Pancreas (tissue), 10 donors: ENCODE data around the gene SYK. TPM values are rescaled to one million over a fixed set of nuclear protein-coding genes. Genes with fewer than 3 reads are reported as not detected.

Source experiments
- ATAC-seq, 4 donors: fragments of 200-7000 bp; cut with Tn5 transposase; one replicate each; pipeline versions ENCODE4 v1.8.0 to v1.9.1; 2020; ENCODE audit warnings: mild to moderate bottlenecking in 4 of 4, moderate library complexity in 4 of 4
- DNase-seq, 6 donors: peaks; one replicate each; pipeline ENCODE4 v3.0.0-alpha.2; 2020
- FAIRE-seq: peaks from 2 replicates; lab custom pipeline; 2012; peaks lifted over from hg19 to GRCh38; lab: Jason Lieb, UNC
- H3K27ac ChIP-seq, 4 donors: fragments of 200-600 bp; sonication (generic); 1 replicate in 3 of 4; 2 replicates in 1 of 4; pipeline versions ENCODE4 v1.5.0 to v1.8.0; 2020
- H3K27me3 ChIP-seq, 4 donors: fragments of 200-600 bp; one replicate each; pipeline ENCODE4 v1.8.0; 2021
- H3K36me3 ChIP-seq, 3 donors: fragments of 200-600 bp; sonication (generic) in 1 of 3; one replicate each; pipeline versions ENCODE4 v1.5.0 to v1.8.0; 2020 to 2021
- H3K4me1 ChIP-seq, 3 donors: fragments of 200-600 bp; one replicate each; pipeline ENCODE4 v1.8.0; 2021
- H3K4me3 ChIP-seq, 4 donors: fragments of 200-600 bp; sonication (generic) in 2 of 4; one replicate each; pipeline versions ENCODE4 v1.5.0 to v1.8.0; 2020 to 2021
- H3K9me3 ChIP-seq, 4 donors: fragments of 200-600 bp; one replicate each; pipeline ENCODE4 v1.8.0; 2021
- CTCF ChIP-seq, 4 donors: fragments of 200-600 bp; sonication (generic) in 3 of 4; IDR thresholded peaks; one replicate each; pipeline versions ENCODE4 v1.5.0 to v1.8.0; 2021; ENCODE audit warnings: antibody characterized with exemption in 4 of 4
- WGBS, 2 donors: extraction: QIAGEN DNeasy Blood & Tissue Kit; methylation state at CpG; one replicate each; pipeline ENCODE4 v1.1.7; 2013; 5-methylcytosine and 5-hydroxymethylcytosine counted together
- intact Hi-C, 3 donors: fragments of 100-400 bp; cut with DNase I; formaldehyde crosslinking; loops; one replicate each; pipeline versions ENCODE4 v1.11.1 to v1.14.2; 2022
- polyA plus RNA-seq, 2 donors: library from polyadenylated mRNA; stranded (reverse); fragments of 200-250 nt; gene quantifications; one replicate each; pipeline ENCODE4 v1.2.3, GENCODE V29; 2013
- total RNA-seq, 6 donors: library from RNA; stranded (reverse); fragmentation: NEBNext Ultra II Directional in 4 of 6; extraction: Animal tissue kit (Norgen Biotek cat#: 25700) in 4 of 6; gene quantifications; one replicate each; pipeline versions ENCODE4 v1.2.1 to v1.2.4, GENCODE V29; 2021 to 2023
- donor health status: healthy with polysubstance abuse.
- donor health status: DM: no; HTN: no; CAD: no; lungs with moderate emphysema.
- donor health status: DM: no; HTN: no; CAD: no.
- donor health status: control.
- donor health status: control.
- donor health status: Bipolar disorder and iron deficiency.
- donor health status: DM: yes; HTN: yes; CAD: no.
- donor health status: DM: no; HTN: no; CAD: no.
- donor health status: DM: no; HTN: no; CAD: no.
- donor health status: DM: yes; HTN: yes; CAD: no.

SYK gene
- total and polyA plus RNA-seq, 8 donors, result 5.5 to 41.1 (median 11.3) TPM

- Histone ChIP-seq H3K27ac (no peak overlapping the region), H3K9me3 (no peaks in the 10 kb centered on the region), H3K4me3 (no peak overlapping the region), H3K36me3 (no peaks in the 10 kb centered on the region), H3K4me1 (no peaks in the 10 kb centered on the region), H3K27me3 (no peaks in the 10 kb centered on the region)
- FAIRE-seq (no peak), DNase-seq (no peak), ATAC-seq (no peak)
- intact Hi-C loops, result no loop called here
- TF ChIP-seq CTCF (IDR thresholded peaks at IDR 0.05), result no peak
Observed at GRCh38 chr9:90869361-90869760, 67.7 kb downstream of the SYK start.

GRCh38 chr9:90870621-90871326 lies 69.2 kb downstream of the SYK start:
- Histone ChIP-seq H3K27me3 (no peaks in the 10 kb centered on the region), H3K4me1 (no peaks in the 10 kb centered on the region), H3K9me3 (no peaks in the 10 kb centered on the region), H3K36me3 (no peaks in the 10 kb centered on the region), H3K4me3 (no peak overlapping the region), H3K27ac (no peak overlapping the region)
- TF ChIP-seq CTCF (IDR thresholded peaks at IDR 0.05), result peak; percentile 51 to 84 (median 76)
- peak in 3 of 4 donors; percentile 74 to 81 (median 80) for ATAC-seq
- 15 to 20% methylated on average over 4 of the region's 4 CpGs for WGBS, 2 donors
- FAIRE-seq, result peak; percentile 90
- DNase-seq, result peak in 2 of 6 donors; percentile 31 to 55
- intact Hi-C loops, result no loop called here

- Histone ChIP-seq H3K36me3 (no peaks in the 10 kb centered on the region), H3K27me3 (no peaks in the 10 kb centered on the region), H3K4me3 (no peak overlapping the region), H3K9me3 (no peaks in the 10 kb centered on the region), H3K27ac (no peak overlapping the region), H3K4me1 (no peaks in the 10 kb centered on the region)
- DNase-seq, result no peak
- FAIRE-seq, result no peak
- TF ChIP-seq CTCF (IDR thresholded peaks at IDR 0.05), result peak in 1 of 4 donors; percentile 7
- intact Hi-C loops, result no loop called here
- WGBS, 2 donors, result 52 to 64% methylated on average over 3 of the region's 3 CpGs
- ATAC-seq, result no peak
Observed at GRCh38 chr9:90871327-90871935, 69.8 kb downstream of the SYK start.

- Histone ChIP-seq H3K27me3 (no peaks in the 10 kb centered on the region), H3K36me3 (peaks cover 0 to 3% (median 0%) of the 10 kb centered on the region in 3 donors), H3K4me3 (no peak overlapping the region), H3K27ac (no peak overlapping the region), H3K4me1 (no peaks in the 10 kb centered on the region), H3K9me3 (no peaks in the 10 kb centered on the region)
- intact Hi-C loops, result no loop called here
- no peak for TF ChIP-seq CTCF (IDR thresholded peaks at IDR 0.05)
- FAIRE-seq (no peak), ATAC-seq (peak in 2 of 4 donors; percentile 15 to 42), DNase-seq (no peak)
- 77 to 78% methylated on average over 8 of the region's 8 CpGs for WGBS, 2 donors
Observed at GRCh38 chr9:90872835-90873294, 71.2 kb downstream of the SYK start.

- intact Hi-C loops, result no loop called here
- H3K36me3 ChIP-seq, result peaks cover 0 to 8% (median 0%) of the 10 kb centered on the region in 3 donors
- FAIRE-seq, result no peak
- no peaks in the 10 kb centered on the region for H3K4me1 ChIP-seq
- no peak overlapping the region for H3K4me3 ChIP-seq
- no peak for TF ChIP-seq CTCF (IDR thresholded peaks at IDR 0.05)
- ATAC-seq, result no peak
- H3K9me3 ChIP-seq, result no peaks in the 10 kb centered on the region
- WGBS, 2 donors, result 69 to 86% methylated on average over 2 of the region's 2 CpGs
- H3K27me3 ChIP-seq, result no peaks in the 10 kb centered on the region
- DNase-seq, result no peak
- no peak overlapping the region for H3K27ac ChIP-seq
Observed at GRCh38 chr9:90873422-90873821, 71.8 kb downstream of the SYK start.
